ENCODE results near the gene ZNF628. TPM values are rescaled to one million over a fixed set of nuclear protein-coding genes. Genes with fewer than 3 reads are reported as not detected.

The ZNF628 gene
- total RNA-seq, 2 experiments from 2014 or later = 6.0 to 6.1 TPM

DNA sequence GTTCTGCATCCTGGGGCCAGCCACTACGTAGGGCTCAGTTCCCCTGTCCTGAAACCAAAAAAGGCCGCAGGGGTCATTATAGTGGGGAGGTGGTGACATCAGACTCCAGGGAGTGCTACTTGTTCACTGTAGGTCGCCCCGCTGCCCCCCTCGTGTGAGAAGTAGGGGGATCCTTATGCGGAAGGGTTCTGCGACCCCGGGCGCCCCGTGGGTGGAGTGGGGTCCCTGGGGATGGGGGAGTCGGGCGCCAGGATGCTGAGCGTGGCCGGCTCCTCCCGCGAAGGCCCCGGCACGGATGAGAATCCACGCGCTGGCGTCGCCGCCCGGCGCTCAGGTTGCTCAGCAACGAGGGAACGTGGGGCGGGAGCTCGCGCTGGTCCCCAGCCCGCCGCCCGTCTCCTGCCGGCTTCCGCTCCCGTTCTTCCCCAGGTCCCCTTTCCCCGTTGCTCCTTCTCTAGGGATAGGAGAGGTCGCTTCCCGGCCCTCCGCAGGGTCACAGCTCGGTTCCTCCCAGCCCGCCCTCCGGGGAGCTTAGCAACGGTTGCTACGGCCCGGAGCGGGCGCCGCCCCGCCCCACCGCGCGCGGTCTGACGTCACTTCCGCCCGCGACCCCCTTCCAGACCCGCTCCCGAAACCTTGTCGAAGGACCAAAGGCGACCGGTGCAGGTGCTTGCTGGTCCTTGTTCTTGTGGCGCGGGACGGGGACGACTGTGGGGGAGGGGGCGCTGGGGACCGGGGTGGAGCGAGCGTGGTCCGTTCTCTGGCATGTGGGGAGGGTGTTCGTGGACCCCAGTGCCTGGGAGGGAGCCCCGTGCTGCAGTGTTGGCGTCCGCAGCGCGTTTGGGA lies 8.4 kb downstream of the ZNF628 start, which contains the start of gene NAT14:
Gene NAT14, plus strand, starts transcription at position 596 of the 846 bp plus-strand sequence. CDS start 521 bp downstream, outside the sequence.
- Mint-ChIP-seq H3K9me3 (no peaks in the 10 kb centered on the region), H3K36me3 (ENCODE audit: low read depth) (peaks cover 4% of the 10 kb centered on the region), H3K4me1 (ENCODE audit: low read depth) (peaks cover 19% of the 10 kb centered on the region), H3K4me3 (peak within 1 kb of the TSS; percentile 76), H3K27me3 (ENCODE audit: low read depth) (peaks cover 3% of the 10 kb centered on the region), H3K27ac (peak within 1 kb of the TSS; percentile 36)
- CTCF ChIA-PET = interaction anchor here (0.8 to 1.8 kb wide), 4 partner anchors 13 to 121 kb away, joined by 3 to 5 read pairs (median 3); partner anchors contain the start of gene ZNF865
- peak; percentile 55 for DNase-seq
- intact Hi-C loops (cut with micrococcal nuclease) = no loop called here

- H3K27me3 Mint-ChIP-seq (ENCODE audit: low read depth) = peaks cover 3% of the 10 kb centered on the region
- H3K27ac Mint-ChIP-seq = no peak overlapping the region
- CTCF ChIA-PET = interaction anchor here (0.5 to 1.8 kb wide), 5 partner anchors 12 to 120 kb away, joined by 3 to 5 read pairs (median 3); partner anchors contain the start of gene ZNF865
- DNase-seq = no peak
- H3K4me1 Mint-ChIP-seq (ENCODE audit: low read depth) = peaks cover 17% of the 10 kb centered on the region
- no peaks in the 10 kb centered on the region for H3K9me3 Mint-ChIP-seq
- intact Hi-C loops (cut with micrococcal nuclease) = no loop called here
- H3K4me3 Mint-ChIP-seq = peak overlapping the region; percentile 76
- peaks cover 2% of the 10 kb centered on the region for H3K36me3 Mint-ChIP-seq (ENCODE audit: low read depth)
Measured at GRCh38 chr19:55485439-55486011, 9.1 kb downstream of the ZNF628 start.

GRCh38 chr19:55486043-55486970 lies 9.9 kb downstream of the ZNF628 start:
- Mint-ChIP-seq H3K27ac (peak overlapping the region; percentile 36), H3K27me3 (ENCODE audit: low read depth) (peaks cover 3% of the 10 kb centered on the region)
- intact Hi-C loops (cut with micrococcal nuclease) = no loop called here

DNA sequence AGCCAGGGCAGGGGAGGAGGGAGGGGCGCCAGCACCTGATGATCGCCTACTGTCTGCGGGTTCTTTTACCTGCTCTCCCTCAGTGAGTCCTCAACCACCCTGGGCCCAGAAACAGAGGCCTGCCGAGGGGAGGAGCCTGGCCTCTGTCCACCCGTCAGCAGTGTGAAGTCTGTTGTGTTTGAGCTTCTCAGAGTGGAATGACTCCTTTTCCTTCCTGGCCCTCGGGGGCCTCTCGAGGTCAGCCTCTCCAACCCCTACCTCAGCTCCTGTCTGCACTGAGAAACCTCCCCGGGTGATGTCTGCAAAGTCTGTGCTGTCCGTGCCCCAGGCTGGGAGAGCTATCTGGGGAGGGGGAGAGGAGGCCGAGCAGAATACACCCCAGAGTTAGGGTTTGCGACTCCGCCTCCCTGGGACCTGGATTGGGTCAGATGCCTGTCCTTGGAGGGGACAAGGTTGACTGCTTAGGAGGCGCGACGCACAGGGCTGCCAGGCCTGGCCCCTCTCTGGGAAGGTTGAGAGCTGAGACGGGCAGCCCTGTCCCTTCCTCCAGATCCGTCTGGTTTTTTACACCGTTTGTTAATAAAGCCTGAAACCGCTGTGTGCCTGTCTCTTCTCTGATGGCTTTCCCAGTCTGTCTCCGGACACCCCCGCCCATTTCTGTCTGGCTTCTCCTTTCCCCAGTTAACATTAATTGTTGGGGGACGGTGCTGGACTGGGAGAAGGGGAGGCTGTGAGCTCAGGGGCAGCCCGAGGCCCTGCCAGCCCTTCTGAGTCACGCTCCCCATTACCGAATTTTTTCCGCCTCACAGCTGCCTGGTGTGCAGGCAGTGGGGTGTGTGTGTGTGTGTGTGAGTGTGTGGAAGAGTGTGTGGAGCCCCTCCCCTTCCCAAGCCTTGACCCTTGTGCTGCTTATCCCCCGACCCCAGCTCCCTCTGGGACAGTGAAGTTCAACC lies 10.8 kb downstream of the ZNF628 start:
- H3K36me3 Mint-ChIP-seq (ENCODE audit: low read depth) = no peaks in the 10 kb centered on the region
- no peaks in the 10 kb centered on the region for H3K9me3 Mint-ChIP-seq
- H3K27me3 Mint-ChIP-seq (ENCODE audit: low read depth) = peaks cover 6% of the 10 kb centered on the region
- peak; percentile 54 for DNase-seq
- peak overlapping the region; percentile 15 for H3K4me3 Mint-ChIP-seq
- CTCF ChIA-PET = interaction anchor here (3.7 kb wide), 1 partner anchor 17 kb away, joined by 16 read pairs; no protein-coding TSS in a partner anchor
- no peak overlapping the region for H3K27ac Mint-ChIP-seq
- intact Hi-C loops (cut with micrococcal nuclease) = no loop called here
- H3K4me1 Mint-ChIP-seq (ENCODE audit: low read depth) = peaks cover 17% of the 10 kb centered on the region

More at GRCh38 chr19:55486043-55486970, 9.9 kb downstream of the ZNF628 start:
- DNase-seq = no peak
- Mint-ChIP-seq H3K9me3 (no peaks in the 10 kb centered on the region), H3K4me3 (peak overlapping the region; percentile 76), H3K4me1 (ENCODE audit: low read depth) (peaks cover 17% of the 10 kb centered on the region), H3K36me3 (ENCODE audit: low read depth) (peaks cover 2% of the 10 kb centered on the region)
- CTCF ChIA-PET = interaction anchor here (0.5 to 3.7 kb wide), 2 partner anchors 13 to 18 kb away, joined by 3 to 16 read pairs; no protein-coding TSS in a partner anchor

DNA sequence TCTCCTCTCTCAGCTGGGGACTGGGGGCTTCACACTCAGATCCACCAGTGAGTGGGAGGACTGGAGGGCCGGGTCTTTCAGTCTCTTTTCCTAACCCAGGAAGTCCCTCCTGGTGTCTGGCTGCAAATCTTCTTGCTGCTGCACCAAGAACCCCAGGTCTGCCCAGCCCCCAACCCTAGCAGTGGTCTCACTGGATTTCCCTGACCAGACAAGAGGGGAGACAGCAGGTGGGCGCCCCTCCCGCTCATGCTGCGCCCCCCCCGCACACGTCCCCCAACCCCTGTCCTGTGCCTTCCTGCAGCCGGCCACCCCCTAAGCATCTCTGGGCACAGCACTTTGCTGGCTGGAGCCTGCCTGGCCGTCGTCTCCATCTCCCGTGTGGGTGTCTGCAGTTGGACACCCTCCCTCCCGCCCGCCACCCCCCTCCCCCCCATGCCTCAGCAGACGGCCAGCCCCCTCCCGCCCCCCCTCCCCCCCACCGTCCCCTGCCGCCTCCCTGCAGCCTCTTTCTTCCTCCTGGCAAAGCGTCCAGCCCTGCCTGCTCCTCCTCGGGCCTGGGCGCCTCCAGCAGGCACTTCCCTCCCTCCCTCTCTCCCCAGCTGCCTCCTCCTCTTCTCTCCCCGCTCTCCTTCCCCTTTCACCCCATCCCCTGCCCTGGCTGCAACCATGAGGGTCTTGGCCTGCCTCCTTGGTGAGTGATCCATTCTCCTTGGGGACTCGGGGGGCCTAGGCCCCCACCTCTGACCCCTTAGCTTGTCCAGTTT lies 11.7 kb downstream of the ZNF628 start, which contains the start of gene SSC5D:
Gene SSC5D, plus strand, starts transcription at position 513 of the 764 bp plus-strand sequence. Its CDS starts 154 bp downstream, at position 667.
- Mint-ChIP-seq H3K27ac (no peak within 1 kb of the TSS), H3K9me3 (no peaks in the 10 kb centered on the region), H3K36me3 (ENCODE audit: low read depth) (no peaks in the 10 kb centered on the region), H3K27me3 (ENCODE audit: low read depth) (peaks cover 8% of the 10 kb centered on the region), H3K4me3 (no peak within 1 kb of the TSS), H3K4me1 (ENCODE audit: low read depth) (peaks cover 17% of the 10 kb centered on the region)
- DNase-seq = no peak
- intact Hi-C loops (cut with micrococcal nuclease) = no loop called here
- CTCF ChIA-PET = interaction anchor here (3.7 kb wide), 1 partner anchor 16 kb away, joined by 16 read pairs; no protein-coding TSS in a partner anchor

GRCh38 chr19:55488986-55489710 lies 12.7 kb downstream of the ZNF628 start:
- intact Hi-C loops (cut with micrococcal nuclease) = no loop called here
- Mint-ChIP-seq H3K4me1 (ENCODE audit: low read depth) (peaks cover 17% of the 10 kb centered on the region), H3K4me3 (no peak overlapping the region), H3K9me3 (no peaks in the 10 kb centered on the region), H3K36me3 (ENCODE audit: low read depth) (no peaks in the 10 kb centered on the region), H3K27me3 (ENCODE audit: low read depth) (peaks cover 8% of the 10 kb centered on the region), H3K27ac (no peak overlapping the region)
- DNase-seq = no peak
- CTCF ChIA-PET = interaction anchor here (1.1 to 3.7 kb wide), 2 partner anchors 15 to 22 kb away, joined by 5 to 16 read pairs; no protein-coding TSS in a partner anchor

DNA sequence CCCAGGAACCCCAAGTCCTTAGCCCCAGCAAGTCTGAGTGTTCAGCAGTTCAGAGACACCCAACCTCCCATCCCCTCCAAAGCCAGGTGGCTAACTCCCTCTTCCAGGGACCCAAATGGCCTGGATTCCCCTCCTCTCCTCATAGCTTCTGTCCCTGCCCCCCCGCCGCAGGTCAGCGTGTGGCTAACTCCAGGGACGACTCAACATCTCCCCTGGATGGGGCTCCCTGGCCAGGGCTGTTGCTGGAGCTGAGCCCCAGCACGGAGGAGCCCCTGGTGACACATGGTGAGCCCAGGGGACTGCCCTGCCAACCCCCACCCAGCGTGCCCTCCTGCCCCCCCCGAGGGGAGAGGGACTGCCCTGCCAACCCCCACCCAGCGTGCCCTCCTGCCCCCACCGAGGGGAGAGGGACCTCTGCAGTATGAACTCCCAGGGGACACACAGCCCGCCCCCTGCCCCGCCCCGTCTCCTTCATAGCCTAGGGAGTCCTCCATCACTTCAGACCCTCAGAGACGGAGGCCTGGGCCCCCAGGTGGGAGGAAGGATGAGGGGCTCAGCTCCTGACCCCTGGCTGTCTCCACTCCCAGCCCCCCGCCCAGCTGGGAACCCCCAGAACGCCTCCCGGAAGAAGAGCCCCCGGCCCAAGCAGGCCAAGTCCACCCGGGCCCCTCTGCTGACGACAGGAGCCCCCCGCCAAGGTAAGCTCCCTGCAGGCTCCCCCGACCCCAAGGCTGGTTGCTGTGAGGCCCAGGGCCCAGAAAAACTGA lies 13.5 kb downstream of the ZNF628 start:
- H3K36me3 Mint-ChIP-seq (ENCODE audit: low read depth) = no peaks in the 10 kb centered on the region
- no peak for DNase-seq
- H3K4me1 Mint-ChIP-seq (ENCODE audit: low read depth) = peaks cover 17% of the 10 kb centered on the region
- H3K9me3 Mint-ChIP-seq = no peaks in the 10 kb centered on the region
- CTCF ChIA-PET = interaction anchor here (1.1 to 3.7 kb wide), 2 partner anchors 14 to 23 kb away, joined by 5 to 16 read pairs; no protein-coding TSS in a partner anchor
- H3K4me3 Mint-ChIP-seq = no peak overlapping the region
- H3K27me3 Mint-ChIP-seq (ENCODE audit: low read depth) = peaks cover 8% of the 10 kb centered on the region
- intact Hi-C loops (cut with micrococcal nuclease) = no loop called here
- H3K27ac Mint-ChIP-seq = no peak overlapping the region

GRCh38 chr19:55490478-55491432 lies 14.3 kb downstream of the ZNF628 start:
- Mint-ChIP-seq H3K27ac (no peak overlapping the region), H3K36me3 (ENCODE audit: low read depth) (no peaks in the 10 kb centered on the region), H3K4me3 (no peak overlapping the region), H3K27me3 (ENCODE audit: low read depth) (peaks cover 8% of the 10 kb centered on the region), H3K4me1 (ENCODE audit: low read depth) (peaks cover 15% of the 10 kb centered on the region), H3K9me3 (no peaks in the 10 kb centered on the region)
- CTCF ChIA-PET = interaction anchor here (0.6 to 1.1 kb wide), 2 partner anchors 24 to 198 kb away, joined by 5 to 7 read pairs; no protein-coding TSS in a partner anchor
- intact Hi-C loops (cut with micrococcal nuclease) = no loop called here
- DNase-seq = no peak

Measured in activated naive CD4-positive, alpha-beta T cell treated with anti-CD3 and anti-CD28 coated beads for 36 hours (primary cell).